IPS-18a (cell line): ENCODE measurements around the gene ZKSCAN1.
"Not testable (repeated sequence)": the region's sequence is repeated elsewhere in the genome, so short reads cannot be mapped to it uniquely, and the experiment has no call there.

Experiments
- H3K27ac ChIP-seq: one replicate; pipeline ENCODE4 v1.5.1; 2013; ENCODE audit warnings: low read length
- H3K27me3 ChIP-seq: one replicate; pipeline ENCODE4 v1.6.1; 2013; ENCODE audit warnings: mild to moderate bottlenecking, low read length; ENCODE audit not compliant: control insufficient read depth, insufficient read depth
- H3K36me3 ChIP-seq: one replicate; pipeline ENCODE4 v1.6.1; 2013; ENCODE audit warnings: low read depth, low read length; ENCODE audit not compliant: control insufficient read depth
- H3K4me1 ChIP-seq: one replicate; pipeline ENCODE4 v1.6.1; 2013; ENCODE audit warnings: low read depth, low read length; ENCODE audit not compliant: control insufficient read depth
- H3K4me3 ChIP-seq: one replicate; pipeline ENCODE4 v1.5.1; 2013; ENCODE audit warnings: low read length
- H3K9ac ChIP-seq: one replicate; pipeline ENCODE4 v1.6.1; 2013; ENCODE audit warnings: mild to moderate bottlenecking, low read length, moderate library complexity
- H3K9me3 ChIP-seq: one replicate; pipeline ENCODE4 v1.6.1; 2013; ENCODE audit warnings: low read depth, low read length; ENCODE audit not compliant: control insufficient read depth

ZKSCAN1 gene

GRCh38 chr7:100007887-100008286, 7.5 kb upstream of the ZKSCAN1 start:
- H3K27me3 ChIP-seq = no peaks in the 10 kb centered on the region
- no peaks in the 10 kb centered on the region for H3K36me3 ChIP-seq
- H3K4me1 ChIP-seq = no peaks in the 10 kb centered on the region
- no peak overlapping the region for H3K4me3 ChIP-seq
- H3K9me3 ChIP-seq = no peaks in the 10 kb centered on the region
- H3K27ac ChIP-seq = no peak overlapping the region
- no peak overlapping the region for H3K9ac ChIP-seq

DNA sequence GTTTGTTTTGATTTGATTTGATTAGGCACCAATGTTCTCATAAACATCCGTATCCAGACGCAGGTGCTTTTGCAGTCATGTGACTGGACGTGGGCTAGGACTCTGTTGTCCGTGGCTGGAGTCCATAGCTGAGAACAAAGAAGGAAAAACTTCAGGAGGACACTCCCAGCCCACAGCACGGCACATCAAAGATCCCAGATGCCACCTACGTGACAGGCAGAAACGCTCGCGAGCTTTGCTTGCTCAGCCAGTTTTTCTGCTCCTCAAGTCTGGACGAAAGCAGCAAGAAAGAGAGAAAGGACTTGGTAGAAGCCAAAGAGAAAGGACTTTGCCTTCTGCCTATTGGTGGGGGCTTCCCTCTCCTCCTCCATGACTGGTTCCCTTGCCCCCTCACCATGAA, 6.9 kb upstream of the ZKSCAN1 start:
- Histone ChIP-seq H3K4me1 (no peaks in the 10 kb centered on the region), H3K4me3 (no peak overlapping the region), H3K27me3 (no peaks in the 10 kb centered on the region), H3K27ac (no peak overlapping the region), H3K9ac (no peak overlapping the region), H3K36me3 (no peaks in the 10 kb centered on the region), H3K9me3 (no peaks in the 10 kb centered on the region)

DNA sequence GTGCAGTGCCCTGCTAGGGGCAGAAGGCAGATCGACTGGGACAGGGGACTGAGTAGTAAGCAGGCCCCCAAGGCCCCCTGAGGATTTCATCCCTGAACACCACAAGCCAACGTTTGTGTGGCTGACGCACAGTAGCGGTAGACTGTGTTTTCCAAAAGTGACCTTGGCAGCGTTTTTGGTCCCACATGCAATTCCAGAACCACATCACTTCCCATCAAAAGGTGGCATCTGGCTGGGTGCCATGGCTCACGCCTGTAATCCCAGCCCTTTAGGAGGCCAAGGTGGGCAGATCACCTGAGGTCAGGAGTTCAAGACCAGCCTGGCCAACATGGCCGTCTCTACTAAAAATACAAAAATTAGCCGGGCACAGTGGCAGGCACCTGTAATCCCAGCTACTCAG, 5.4 kb upstream of the ZKSCAN1 start:
- H3K4me3 ChIP-seq, H3K27ac ChIP-seq, H3K9ac ChIP-seq, H3K36me3 ChIP-seq, H3K4me1 ChIP-seq, H3K9me3 ChIP-seq, H3K27me3 ChIP-seq: not testable (repeated sequence)

GRCh38 chr7:100010901-100011300, 4.5 kb upstream of the ZKSCAN1 start:
- Histone ChIP-seq H3K9ac (no peak overlapping the region), H3K36me3 (no peaks in the 10 kb centered on the region), H3K4me1 (peaks cover 3% of the 10 kb centered on the region), H3K4me3 (no peak overlapping the region), H3K9me3 (no peaks in the 10 kb centered on the region), H3K27me3 (no peaks in the 10 kb centered on the region), H3K27ac (no peak overlapping the region)

- Histone ChIP-seq H3K4me3 (no peak overlapping the region), H3K9ac (no peak overlapping the region), H3K36me3 (no peaks in the 10 kb centered on the region), H3K4me1 (peaks cover 5% of the 10 kb centered on the region), H3K27me3 (no peaks in the 10 kb centered on the region), H3K27ac (no peak overlapping the region), H3K9me3 (no peaks in the 10 kb centered on the region)
Measured at GRCh38 chr7:100011516-100011915, 3.9 kb upstream of the ZKSCAN1 start.

GRCh38 chr7:100012385-100013327, 2.7 kb upstream of the ZKSCAN1 start:
- not testable (repeated sequence) for H3K9me3 ChIP-seq, H3K27me3 ChIP-seq, H3K36me3 ChIP-seq, H3K9ac ChIP-seq, H3K27ac ChIP-seq, H3K4me1 ChIP-seq, H3K4me3 ChIP-seq

DNA sequence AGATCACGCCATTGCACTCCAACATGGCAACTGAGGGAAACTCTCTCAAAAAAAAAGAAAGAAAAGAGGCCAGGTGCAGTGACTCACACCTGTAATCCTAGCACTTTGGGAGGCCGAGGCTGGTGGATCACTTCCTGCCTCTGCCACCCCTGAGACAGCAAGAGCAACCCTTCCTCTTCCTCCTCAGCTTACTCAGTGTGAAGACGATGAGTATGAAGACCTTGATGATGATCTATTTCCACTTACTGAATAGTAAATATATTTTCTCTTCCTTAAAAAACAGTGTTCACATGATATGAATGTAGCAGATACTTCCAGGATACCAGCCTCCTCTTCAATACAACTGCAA, 2.1 kb upstream of the ZKSCAN1 start:
- H3K4me3 ChIP-seq = no peak overlapping the region
- H3K27me3 ChIP-seq = no peaks in the 10 kb centered on the region
- no peak overlapping the region for H3K27ac ChIP-seq
- H3K9ac ChIP-seq = no peak overlapping the region
- no peaks in the 10 kb centered on the region for H3K36me3 ChIP-seq
- peaks cover 10% of the 10 kb centered on the region for H3K4me1 ChIP-seq
- no peaks in the 10 kb centered on the region for H3K9me3 ChIP-seq

DNA sequence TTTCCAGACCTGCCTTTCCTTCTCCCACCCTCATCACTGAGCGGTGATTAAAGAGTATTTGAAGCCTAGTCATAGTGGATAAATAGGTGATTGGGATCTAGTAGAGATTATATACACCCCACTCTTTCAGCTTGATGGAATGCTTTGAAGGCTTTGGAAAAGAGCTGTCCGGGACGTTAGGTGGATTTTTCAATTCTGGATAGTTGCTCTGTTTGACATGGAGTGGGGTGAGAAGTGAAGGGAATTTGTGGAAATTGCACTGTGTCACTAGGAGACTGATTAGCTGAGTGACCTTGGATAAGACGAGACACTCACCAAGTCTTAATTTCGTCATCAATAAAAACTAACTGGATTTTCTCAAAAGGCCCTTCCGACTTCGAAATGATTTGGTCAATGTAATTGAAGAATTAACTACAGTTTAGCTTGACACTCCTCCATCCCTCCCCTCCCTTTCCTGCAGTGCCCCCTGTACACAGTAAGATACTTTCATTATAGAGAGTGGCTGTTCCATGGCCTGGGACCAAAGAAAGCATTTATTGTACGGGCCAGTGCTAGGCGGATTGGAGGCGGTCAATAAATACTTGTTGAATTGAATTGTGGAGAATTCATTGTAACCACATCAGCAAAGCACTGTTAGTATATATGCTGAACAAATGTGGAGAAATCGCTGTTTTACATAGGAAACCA, 962 bp downstream of the ZKSCAN1 start:
- Histone ChIP-seq H3K9me3 (no peaks in the 10 kb centered on the region), H3K27ac (peak overlapping the region; percentile 82), H3K4me1 (peaks cover 10% of the 10 kb centered on the region), H3K4me3 (peak overlapping the region; percentile 93), H3K36me3 (peaks cover 6% of the 10 kb centered on the region), H3K9ac (peak overlapping the region; percentile 97), H3K27me3 (no peaks in the 10 kb centered on the region)

GRCh38 chr7:100017300-100017699, 1.9 kb downstream of the ZKSCAN1 start:
- Histone ChIP-seq H3K27me3 (no peaks in the 10 kb centered on the region), H3K9me3 (no peaks in the 10 kb centered on the region), H3K27ac (no peak overlapping the region), H3K4me3 (no peak overlapping the region), H3K9ac (no peak overlapping the region), H3K4me1 (peaks cover 10% of the 10 kb centered on the region), H3K36me3 (peaks cover 9% of the 10 kb centered on the region)

DNA sequence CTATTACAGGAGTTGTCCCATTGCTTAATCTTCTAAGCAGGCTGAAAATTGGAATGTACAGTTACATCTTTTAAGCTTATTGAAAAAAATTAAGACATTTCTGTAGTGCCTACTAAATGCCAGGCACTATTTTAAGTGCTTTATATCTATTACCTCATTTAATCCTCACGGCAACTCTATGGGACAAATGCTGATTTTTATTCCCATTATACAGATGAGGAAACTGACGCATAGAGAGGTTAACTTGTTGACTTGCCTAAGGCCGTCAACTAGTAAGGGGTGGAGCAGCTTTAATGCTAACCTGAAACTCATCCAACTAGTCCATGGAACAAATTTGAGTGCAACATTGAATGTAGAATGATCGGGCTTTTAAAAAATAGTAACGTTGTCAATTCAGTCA, 2.5 kb downstream of the ZKSCAN1 start:
- H3K4me3 ChIP-seq = no peak overlapping the region
- H3K27ac ChIP-seq = no peak overlapping the region
- H3K27me3 ChIP-seq = no peaks in the 10 kb centered on the region
- no peak overlapping the region for H3K9ac ChIP-seq
- no peaks in the 10 kb centered on the region for H3K9me3 ChIP-seq
- peaks cover 10% of the 10 kb centered on the region for H3K4me1 ChIP-seq
- H3K36me3 ChIP-seq = peaks cover 12% of the 10 kb centered on the region

GRCh38 chr7:100019908-100020307, 4.5 kb downstream of the ZKSCAN1 start:
- H3K36me3 ChIP-seq = peaks cover 27% of the 10 kb centered on the region
- H3K4me3 ChIP-seq = no peak overlapping the region
- no peak overlapping the region for H3K27ac ChIP-seq
- H3K27me3 ChIP-seq = no peaks in the 10 kb centered on the region
- H3K4me1 ChIP-seq = peaks cover 10% of the 10 kb centered on the region
- H3K9me3 ChIP-seq = no peaks in the 10 kb centered on the region
- no peak overlapping the region for H3K9ac ChIP-seq

DNA sequence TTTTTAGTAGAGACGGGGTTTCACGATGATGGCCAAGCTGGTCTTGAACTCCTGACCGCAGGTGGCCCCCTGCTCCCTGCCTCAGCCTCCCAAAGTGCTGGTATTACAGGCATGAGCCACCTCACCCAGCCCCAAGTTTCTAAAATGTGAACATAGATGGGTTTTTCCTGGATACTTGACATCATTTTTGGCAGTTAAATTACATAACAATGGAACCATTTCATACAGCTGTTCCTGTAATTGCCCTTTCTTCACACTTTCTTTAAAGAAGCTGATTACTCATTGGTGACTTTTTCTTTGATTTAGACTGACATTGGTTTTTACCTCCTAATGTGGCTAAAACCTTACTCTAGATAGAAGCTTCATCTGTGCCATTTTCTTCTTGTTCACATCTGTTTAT, 5.9 kb downstream of the ZKSCAN1 start:
- H3K36me3 ChIP-seq = peaks cover 41% of the 10 kb centered on the region
- no peak overlapping the region for H3K9ac ChIP-seq
- H3K27ac ChIP-seq = no peak overlapping the region
- H3K4me3 ChIP-seq = no peak overlapping the region
- no peaks in the 10 kb centered on the region for H3K9me3 ChIP-seq
- H3K27me3 ChIP-seq = no peaks in the 10 kb centered on the region
- peaks cover 6% of the 10 kb centered on the region for H3K4me1 ChIP-seq
